KMS-11 (cell line): ENCODE results near the gene RRP1B.

ENCODE experiments used
- H2AFZ ChIP-seq: fragments of 200-600 bp; sonication (generic); 2 replicates; pipeline ENCODE4 v1.6.1; 2016; ENCODE audit warnings: antibody characterized with exemption, mixed run types, low read depth
- H3K27ac ChIP-seq: fragments of 200-600 bp; sonication (generic); 2 replicates; pipeline ENCODE4 v1.6.1; 2016; ENCODE audit warnings: mild to moderate bottlenecking, mixed run types
- H3K27me3 ChIP-seq: fragments of 200-600 bp; sonication (generic); 2 replicates; pipeline ENCODE4 v1.6.1; 2017; ENCODE audit warnings: mild to moderate bottlenecking, low read depth, mixed run types, moderate library complexity; ENCODE audit not compliant: insufficient read depth
- H3K36me3 ChIP-seq: fragments of 200-600 bp; sonication (generic); 2 replicates; pipeline ENCODE4 v1.6.1; 2017; ENCODE audit warnings: mild to moderate bottlenecking, mixed run types; ENCODE audit not compliant: insufficient read depth
- H3K4me1 ChIP-seq: fragments of 200-600 bp; sonication (generic); 2 replicates; pipeline ENCODE4 v1.6.1; 2016; ENCODE audit warnings: mild to moderate bottlenecking, low read depth, mixed run types; ENCODE audit not compliant: poor library complexity, severe bottlenecking
- H3K4me2 ChIP-seq: fragments of 200-600 bp; sonication (generic); 2 replicates; pipeline ENCODE4 v1.7.0; 2016; ENCODE audit warnings: mild to moderate bottlenecking, mixed run types
- H3K4me3 ChIP-seq: fragments of 200-600 bp; sonication (generic); IDR thresholded peaks from 2 replicates; pipeline ENCODE4 v1.6.1; 2017; ENCODE audit warnings: low read depth, low read length, mixed read lengths; ENCODE audit not compliant: insufficient read depth
- H3K79me2 ChIP-seq: fragments of 200-600 bp; sonication (generic); 2 replicates; pipeline ENCODE4 v1.6.1; 2016; ENCODE audit warnings: low read depth, mixed run types; ENCODE audit not compliant: insufficient read depth
- H3K9ac ChIP-seq: fragments of 200-600 bp; sonication (generic); 2 replicates; pipeline ENCODE4 v1.6.1; 2016; ENCODE audit warnings: mild to moderate bottlenecking, mixed run types
- H4K20me1 ChIP-seq: fragments of 200-600 bp; sonication (generic); 2 replicates; pipeline ENCODE4 v1.6.1; 2016; ENCODE audit warnings: mild to moderate bottlenecking, mixed run types; ENCODE audit not compliant: insufficient read depth
- TF ChIP-seq, protein P1 (sequence below): fragments of 200-600 bp; sonication (generic); conservative IDR thresholded peaks from 2 replicates; pipeline ENCODE4 v1.6.1; 2017; ENCODE audit warnings: low read depth, mild to moderate bottlenecking, antibody characterized with exemption, low read length, moderate library complexity, mixed read lengths

Gene RRP1B

GRCh38 chr21:43658769-43659135 is 608 bp upstream of the RRP1B start:
- TF ChIP-seq, protein P1, sequence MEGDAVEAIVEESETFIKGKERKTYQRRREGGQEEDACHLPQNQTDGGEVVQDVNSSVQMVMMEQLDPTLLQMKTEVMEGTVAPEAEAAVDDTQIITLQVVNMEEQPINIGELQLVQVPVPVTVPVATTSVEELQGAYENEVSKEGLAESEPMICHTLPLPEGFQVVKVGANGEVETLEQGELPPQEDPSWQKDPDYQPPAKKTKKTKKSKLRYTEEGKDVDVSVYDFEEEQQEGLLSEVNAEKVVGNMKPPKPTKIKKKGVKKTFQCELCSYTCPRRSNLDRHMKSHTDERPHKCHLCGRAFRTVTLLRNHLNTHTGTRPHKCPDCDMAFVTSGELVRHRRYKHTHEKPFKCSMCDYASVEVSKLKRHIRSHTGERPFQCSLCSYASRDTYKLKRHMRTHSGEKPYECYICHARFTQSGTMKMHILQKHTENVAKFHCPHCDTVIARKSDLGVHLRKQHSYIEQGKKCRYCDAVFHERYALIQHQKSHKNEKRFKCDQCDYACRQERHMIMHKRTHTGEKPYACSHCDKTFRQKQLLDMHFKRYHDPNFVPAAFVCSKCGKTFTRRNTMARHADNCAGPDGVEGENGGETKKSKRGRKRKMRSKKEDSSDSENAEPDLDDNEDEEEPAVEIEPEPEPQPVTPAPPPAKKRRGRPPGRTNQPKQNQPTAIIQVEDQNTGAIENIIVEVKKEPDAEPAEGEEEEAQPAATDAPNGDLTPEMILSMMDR, result no peak
- Histone ChIP-seq H2AFZ (peak overlapping the region; percentile 92), H3K79me2 (peaks cover 44% of the 10 kb centered on the region), H3K27me3 (no peaks in the 10 kb centered on the region), H3K4me1 (peaks cover 16% of the 10 kb centered on the region), H3K9ac (peak overlapping the region; percentile 95), H3K36me3 (peaks cover 19% of the 10 kb centered on the region), H3K4me2 (peak overlapping the region; percentile 64), H3K4me3 (no peak overlapping the region), H3K27ac (peak overlapping the region; percentile 85; the same call in 1 of the 2 replicates), H4K20me1 (peaks cover 4% of the 10 kb centered on the region; the same call in 1 of the 2 replicates)

DNA sequence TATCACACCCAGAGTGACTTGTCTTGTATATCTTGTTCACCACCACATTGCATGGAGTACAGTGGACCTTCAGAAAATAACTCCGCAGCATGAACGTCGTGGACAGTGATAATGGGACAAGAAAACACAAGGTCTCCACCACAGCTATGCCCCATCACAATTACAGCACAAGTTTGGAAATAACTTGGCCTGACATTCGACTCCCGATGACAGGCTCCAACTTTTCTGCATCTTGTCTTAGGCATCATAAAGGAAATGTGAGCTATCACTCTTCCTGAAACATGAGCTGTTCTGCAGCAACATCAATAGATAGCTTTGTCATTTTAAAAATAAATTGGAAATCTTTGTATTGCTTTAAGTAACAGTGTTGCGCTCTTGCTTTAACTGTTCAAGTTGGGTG is 2.9 kb downstream of the RRP1B start:
- H2AFZ ChIP-seq, result no peak overlapping the region
- no peaks in the 10 kb centered on the region for H3K27me3 ChIP-seq
- TF ChIP-seq, protein P1, result no peak
- peaks cover 16% of the 10 kb centered on the region for H3K4me1 ChIP-seq
- peaks cover 79% of the 10 kb centered on the region for H3K79me2 ChIP-seq
- peak overlapping the region; percentile 14; the same call in 1 of the 2 replicates for H3K4me2 ChIP-seq
- no peak overlapping the region for H3K27ac ChIP-seq
- peaks cover 36% of the 10 kb centered on the region for H3K36me3 ChIP-seq
- no peak overlapping the region for H3K9ac ChIP-seq
- peaks cover 6% of the 10 kb centered on the region for H4K20me1 ChIP-seq
- no peak overlapping the region for H3K4me3 ChIP-seq

DNA sequence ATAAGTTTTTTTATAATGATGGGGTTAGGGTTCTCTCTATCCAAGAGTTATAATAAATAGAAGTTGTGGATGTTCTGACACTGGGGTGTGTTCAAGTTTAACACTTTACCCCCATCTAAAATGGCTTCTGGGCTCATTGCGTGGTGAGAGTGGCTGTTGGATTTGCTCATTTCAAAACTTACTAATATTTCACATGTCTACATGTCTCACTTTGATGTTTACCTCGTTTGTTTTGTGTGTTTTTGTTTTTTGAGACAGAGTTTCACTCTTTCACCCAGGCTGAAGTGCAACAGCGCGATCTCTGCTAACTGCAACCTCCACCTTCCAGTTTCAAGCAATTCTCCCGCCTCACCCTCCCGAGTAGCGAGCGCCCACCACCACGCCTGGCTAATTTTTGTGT is 3.7 kb downstream of the RRP1B start:
- TF ChIP-seq, protein P1, result no peak
- H3K4me1 ChIP-seq, result peaks cover 16% of the 10 kb centered on the region
- H2AFZ ChIP-seq, result no peak overlapping the region
- H4K20me1 ChIP-seq, result peaks cover 13% of the 10 kb centered on the region
- no peak overlapping the region for H3K4me2 ChIP-seq
- no peak overlapping the region for H3K27ac ChIP-seq
- no peak overlapping the region for H3K9ac ChIP-seq
- H3K79me2 ChIP-seq, result peaks cover 86% of the 10 kb centered on the region
- no peak overlapping the region for H3K4me3 ChIP-seq
- H3K27me3 ChIP-seq, result no peaks in the 10 kb centered on the region
- peaks cover 36% of the 10 kb centered on the region for H3K36me3 ChIP-seq

- H3K27ac ChIP-seq, result no peak overlapping the region
- H3K27me3 ChIP-seq, result no peaks in the 10 kb centered on the region
- H4K20me1 ChIP-seq, result peaks cover 18% of the 10 kb centered on the region
- no peak overlapping the region for H3K4me2 ChIP-seq
- H3K4me1 ChIP-seq, result peaks cover 11% of the 10 kb centered on the region
- no peak overlapping the region for H2AFZ ChIP-seq
- no peak overlapping the region for H3K9ac ChIP-seq
- peaks cover 100% of the 10 kb centered on the region for H3K79me2 ChIP-seq
- H3K4me3 ChIP-seq, result no peak overlapping the region
- TF ChIP-seq, protein P1, result no peak
- peaks cover 36% of the 10 kb centered on the region for H3K36me3 ChIP-seq
Measured at GRCh38 chr21:43664358-43664757, 5.0 kb downstream of the RRP1B start.
